D341Med (cell line): ENCODE results near the gene COA6.

Experiments
- DNase-seq: peaks from one replicate; pipeline ENCODE4 v3.0.0; 2012; ENCODE audit warnings: low spot score

The COA6 gene

GRCh38 chr1:234412830-234413229, 39.6 kb downstream of the COA6 start:
- DNase-seq, result no peak

GRCh38 chr1:234413485-234413884, 40.2 kb downstream of the COA6 start:
- no peak for DNase-seq

DNA sequence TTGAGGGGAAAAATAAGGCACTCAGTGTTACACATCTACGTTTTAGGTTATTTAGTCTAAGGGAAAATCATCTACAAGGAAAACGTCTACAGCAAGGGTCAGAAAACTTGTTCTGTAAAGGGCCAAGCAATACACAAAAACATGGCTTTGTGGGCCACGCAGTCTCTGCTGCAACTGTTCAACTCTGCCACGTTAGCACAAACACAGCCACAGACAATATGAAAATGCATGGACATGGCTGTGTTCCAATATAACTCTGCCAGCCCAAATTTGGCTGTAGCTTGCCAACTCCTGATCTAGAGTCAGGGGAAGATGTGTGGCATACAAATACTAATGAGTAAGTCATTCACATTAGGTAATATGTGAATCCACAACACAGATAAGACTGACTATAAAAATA, 40.7 kb downstream of the COA6 start:
- DNase-seq, result no peak

- no peak for DNase-seq
These were observed 54.8 kb downstream of the COA6 start for GRCh38 chr1:234427950-234428646.

GRCh38 chr1:234429434-234429806, 56.2 kb downstream of the COA6 start:
- no peak for DNase-seq

- DNase-seq, result no peak
These were observed 57.4 kb downstream of the COA6 start for GRCh38 chr1:234430691-234431090.

DNA sequence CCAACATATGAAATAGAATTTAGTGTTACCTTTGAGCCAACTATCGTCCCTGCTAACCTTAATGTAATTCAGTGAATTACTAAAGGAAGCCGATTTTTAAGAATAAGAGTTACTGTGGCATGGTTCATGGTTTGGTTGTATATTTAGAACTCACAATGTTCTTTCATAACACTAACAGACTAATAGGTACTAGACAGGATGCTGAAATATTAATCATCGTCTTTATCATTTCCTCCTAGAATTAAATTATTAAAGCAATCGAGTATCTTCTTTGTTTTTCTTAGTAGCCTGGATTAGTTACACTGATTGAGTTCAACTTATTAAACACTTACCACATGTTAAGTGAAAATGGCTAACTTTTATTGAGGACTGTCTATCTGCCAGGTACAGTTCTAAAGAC, 58.0 kb downstream of the COA6 start:
- DNase-seq, result no peak

DNA sequence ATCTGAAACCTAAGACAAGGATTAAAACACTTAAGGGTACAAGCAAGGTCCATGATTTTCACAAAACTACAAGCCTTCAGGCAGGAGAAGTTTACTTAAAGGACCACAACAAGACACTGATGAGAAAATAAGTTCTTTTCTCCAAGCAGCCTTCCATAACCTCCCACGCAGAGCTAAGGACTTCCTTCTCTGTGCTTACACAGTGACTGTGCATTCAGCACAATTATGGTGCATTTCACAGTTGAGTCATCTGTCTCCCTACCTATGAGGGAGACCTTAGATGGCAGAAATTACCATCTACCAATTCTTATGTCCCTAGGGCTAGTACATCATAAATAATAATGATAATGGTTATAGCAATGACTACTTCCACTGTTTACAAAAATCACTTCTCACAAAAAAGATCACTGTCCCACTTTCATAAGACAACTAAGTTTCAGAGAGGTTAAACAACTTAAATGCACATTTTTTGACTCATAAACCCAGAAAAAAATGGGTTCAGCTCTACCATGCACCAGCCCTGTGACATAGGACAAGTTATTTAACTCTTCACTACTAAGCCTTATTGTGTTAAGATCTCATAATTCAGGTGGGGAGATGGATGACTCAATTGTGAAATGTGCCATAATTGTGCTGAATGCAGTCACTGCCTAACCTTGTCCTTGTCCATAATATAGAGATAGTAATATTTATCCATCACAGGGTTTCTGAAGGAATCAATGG, 60.5 kb downstream of the COA6 start:
- no peak for DNase-seq
